GM12872 (cell line): ENCODE data around the gene NUP133.

Experiments
- TF ChIP-seq, protein P1 (sequence below): IDR thresholded peaks from 3 replicates; pipeline ENCODE4 v1.5.1; 2011; ENCODE audit warnings: low read depth, mild to moderate bottlenecking, low read length, moderate library complexity; ENCODE audit not compliant: insufficient read depth

The NUP133 gene

DNA sequence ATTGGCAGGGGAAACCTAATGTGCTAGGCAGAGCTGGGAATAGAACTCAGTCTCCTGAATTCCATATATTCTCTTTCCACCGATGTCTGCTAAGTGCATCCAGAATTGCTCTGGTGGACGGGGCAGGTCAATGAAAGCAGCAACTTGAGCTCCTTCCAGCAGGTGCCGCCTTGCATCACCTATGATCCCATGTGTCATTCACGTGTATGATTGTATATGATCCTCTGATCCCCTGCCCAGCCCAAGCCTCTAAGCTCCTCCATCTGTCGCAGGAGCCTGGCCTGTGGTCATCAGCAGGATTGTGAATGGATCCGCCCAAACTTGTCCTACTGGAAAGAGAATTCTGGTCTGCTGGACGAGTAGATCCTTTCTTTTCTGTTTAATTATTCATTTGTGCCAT is 87.4 kb downstream of the NUP133 start:
- TF ChIP-seq, protein P1, sequence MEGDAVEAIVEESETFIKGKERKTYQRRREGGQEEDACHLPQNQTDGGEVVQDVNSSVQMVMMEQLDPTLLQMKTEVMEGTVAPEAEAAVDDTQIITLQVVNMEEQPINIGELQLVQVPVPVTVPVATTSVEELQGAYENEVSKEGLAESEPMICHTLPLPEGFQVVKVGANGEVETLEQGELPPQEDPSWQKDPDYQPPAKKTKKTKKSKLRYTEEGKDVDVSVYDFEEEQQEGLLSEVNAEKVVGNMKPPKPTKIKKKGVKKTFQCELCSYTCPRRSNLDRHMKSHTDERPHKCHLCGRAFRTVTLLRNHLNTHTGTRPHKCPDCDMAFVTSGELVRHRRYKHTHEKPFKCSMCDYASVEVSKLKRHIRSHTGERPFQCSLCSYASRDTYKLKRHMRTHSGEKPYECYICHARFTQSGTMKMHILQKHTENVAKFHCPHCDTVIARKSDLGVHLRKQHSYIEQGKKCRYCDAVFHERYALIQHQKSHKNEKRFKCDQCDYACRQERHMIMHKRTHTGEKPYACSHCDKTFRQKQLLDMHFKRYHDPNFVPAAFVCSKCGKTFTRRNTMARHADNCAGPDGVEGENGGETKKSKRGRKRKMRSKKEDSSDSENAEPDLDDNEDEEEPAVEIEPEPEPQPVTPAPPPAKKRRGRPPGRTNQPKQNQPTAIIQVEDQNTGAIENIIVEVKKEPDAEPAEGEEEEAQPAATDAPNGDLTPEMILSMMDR: 0 out of 3 replicates have a peak, but pooled peaks have one; percentile 10

DNA sequence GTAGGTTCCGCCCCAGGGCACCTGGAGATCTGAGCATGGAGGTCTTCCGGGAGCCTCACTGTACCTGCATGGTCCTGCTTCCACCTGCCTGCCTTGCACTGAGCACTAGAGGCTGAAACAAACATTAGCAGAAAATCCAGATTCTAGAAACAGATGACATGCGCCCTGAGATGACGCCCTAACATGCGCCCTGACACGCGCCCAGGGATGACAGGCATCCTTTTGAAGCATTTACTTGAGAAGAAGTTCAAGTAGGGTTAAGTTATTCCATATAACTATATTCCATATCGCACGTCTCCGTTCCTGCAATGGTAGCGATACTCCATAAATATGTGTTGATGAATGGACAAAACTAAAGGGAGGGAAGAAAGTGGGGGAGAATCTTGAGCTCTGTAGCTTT is 87.9 kb downstream of the NUP133 start:
- TF ChIP-seq, protein P1: no peak

DNA sequence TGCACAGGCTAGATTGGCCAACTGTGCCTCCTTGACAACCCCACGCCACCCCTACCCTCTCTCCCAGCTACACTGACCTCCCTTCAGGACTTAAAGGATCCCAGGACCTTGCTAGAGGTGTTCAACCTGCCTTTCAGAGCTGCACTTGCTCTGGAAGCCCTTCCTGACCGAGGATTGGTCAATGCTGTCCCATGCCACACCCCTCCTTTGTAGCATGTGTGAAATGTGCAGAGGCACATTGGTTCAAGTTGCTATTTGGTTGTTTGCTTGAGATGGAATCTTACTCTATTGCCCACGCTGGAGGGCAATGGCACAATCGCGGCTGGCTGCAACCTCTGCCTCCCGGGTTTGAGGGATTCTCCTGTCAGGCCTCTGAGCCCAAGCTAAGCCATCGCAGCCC is 96.1 kb downstream of the NUP133 start:
- TF ChIP-seq, protein P1: no peak

DNA sequence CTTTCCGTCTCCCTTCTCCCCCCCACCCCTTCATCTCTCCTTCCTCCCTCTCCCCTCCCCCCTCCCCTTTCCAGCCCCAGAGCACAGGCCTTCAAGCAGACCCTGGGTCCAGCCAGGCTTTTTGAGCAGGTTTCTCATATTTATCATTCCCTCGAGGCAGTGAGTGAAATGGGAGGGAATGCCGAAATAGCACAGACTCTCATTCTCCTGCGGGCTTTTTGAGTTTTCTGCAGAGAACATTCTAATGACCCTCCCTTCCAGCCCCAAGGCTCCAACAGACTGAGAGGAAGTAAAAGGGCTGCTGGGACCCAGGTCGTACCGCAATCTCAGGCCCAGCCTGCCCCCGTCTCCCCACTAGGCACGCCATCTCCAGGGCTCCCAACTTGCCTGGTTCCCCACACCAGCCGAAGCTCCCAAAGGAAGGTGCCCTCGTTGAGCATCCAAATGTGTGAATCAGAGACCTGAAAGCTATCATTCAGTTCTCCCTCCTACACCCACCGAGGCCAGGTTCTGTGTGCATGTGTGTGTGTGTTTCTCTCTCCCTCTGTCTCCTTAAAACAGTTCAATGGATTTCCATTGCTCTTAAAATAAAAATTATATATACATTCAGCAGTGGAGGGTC is 96.6 kb downstream of the NUP133 start:
- TF ChIP-seq, protein P1: no peak

DNA sequence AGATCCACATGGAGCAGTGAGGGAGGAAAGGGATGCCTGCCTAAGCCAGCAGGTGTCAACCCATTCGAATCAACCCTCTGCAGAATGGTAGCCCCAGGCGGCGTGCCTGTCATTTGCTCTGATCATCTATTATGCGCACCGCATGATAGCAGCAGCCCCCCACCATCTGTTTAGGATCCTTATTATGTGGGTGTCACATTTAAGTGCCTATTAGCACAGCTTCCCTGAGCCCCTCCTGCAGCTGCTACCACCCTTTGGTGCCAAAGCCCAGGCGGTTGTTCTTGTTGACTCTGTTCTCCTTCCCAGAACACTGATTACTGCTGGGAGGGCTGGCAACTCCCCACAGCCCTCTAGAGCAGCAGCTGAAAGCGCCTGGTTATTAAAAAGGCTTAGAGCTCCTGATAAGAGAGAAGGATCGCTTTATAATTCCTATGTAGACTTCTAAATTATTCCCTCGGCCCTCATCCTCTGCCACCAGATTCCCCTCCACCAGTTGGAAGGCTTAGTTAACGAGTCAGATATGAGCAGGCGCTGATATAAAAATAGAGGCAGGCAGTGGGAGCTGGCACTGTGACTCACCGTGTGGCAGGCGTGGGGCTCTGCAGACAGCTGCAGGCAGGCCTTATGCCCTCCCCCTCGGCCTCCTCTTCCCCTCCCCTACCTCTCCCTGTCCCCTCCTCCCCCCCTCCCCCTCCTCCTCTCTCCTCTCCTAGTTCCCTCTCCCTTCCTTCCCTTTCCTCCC is 97.3 kb downstream of the NUP133 start:
- TF ChIP-seq, protein P1: no peak

DNA sequence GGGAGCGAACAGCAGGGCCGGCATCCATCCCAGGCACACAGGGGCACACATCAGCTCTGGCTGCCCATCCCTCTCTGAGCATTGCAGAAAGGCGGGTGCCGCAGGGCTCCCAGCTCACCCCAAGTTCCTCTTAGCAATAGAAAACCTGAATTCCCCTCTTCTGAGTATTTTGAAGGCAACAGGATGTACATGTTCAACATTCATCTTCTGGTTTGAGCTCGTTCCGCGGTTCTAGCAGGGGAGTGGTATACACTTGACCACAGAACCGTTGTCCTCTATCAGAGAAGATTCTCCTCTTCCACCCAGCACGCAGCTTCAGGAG is 97.8 kb downstream of the NUP133 start:
- TF ChIP-seq, protein P1: no peak

DNA sequence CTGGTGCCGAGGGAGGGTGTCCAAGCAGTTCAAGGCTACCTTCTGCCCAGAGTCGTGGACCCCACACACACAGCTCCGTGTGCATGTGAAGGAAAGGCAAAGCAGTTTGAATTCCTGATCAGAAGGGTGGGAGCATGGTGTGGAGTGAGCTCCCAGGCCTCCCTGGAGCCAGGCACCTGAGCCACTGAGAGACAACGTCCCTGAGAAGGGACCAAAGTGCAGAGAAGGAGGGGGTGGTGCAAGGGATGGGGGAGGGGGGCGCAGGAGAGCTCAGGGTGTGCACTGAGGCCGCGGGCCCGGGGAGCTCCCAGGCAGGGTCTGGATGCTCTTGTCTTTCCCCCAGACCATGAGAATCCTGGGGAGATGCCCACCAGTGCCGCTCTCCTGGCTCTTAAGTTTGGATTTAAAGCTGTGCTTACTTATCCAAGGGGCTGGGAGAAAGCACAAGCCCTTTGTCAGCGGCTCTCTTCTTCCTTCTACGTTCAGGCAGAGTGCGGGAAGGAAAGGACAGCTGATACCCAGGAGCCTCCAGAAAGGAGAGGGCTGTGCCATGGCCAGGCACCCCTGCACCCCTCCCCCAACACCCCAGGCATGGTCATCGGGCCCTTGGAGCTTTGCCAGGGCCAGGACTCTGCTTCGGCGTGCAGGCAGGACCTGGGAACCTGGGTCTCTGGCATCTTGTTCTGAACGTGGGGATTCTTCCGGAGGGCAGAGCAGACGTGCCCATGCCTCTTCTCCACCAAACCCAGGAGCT is 98.3 kb downstream of the NUP133 start:
- TF ChIP-seq, protein P1: no peak
